HepG2 (cell line): ENCODE measurements around the gene LAMP2. TPM values are rescaled to one million over a fixed set of nuclear protein-coding genes. Genes with fewer than 3 reads are reported as not detected.

Source experiments
- ATRX ChIP-seq: sonication (generic); formaldehyde crosslinking; IDR thresholded peaks from 2 replicates; pipeline ENCODE4 v1.4.0; 2020; ENCODE audit warnings: missing genetic modification reagents, borderline replicate concordance
- CCAR2 ChIP-seq: fragments of 200-400 bp; formaldehyde crosslinking; optimal IDR thresholded peaks from 2 replicates; pipeline ENCODE3; 2018; ENCODE audit warnings: low read depth, mild to moderate bottlenecking, low read length, moderate library complexity
- FOXK1 ChIP-seq: sonication (generic); formaldehyde crosslinking; IDR thresholded peaks from 2 replicates; pipeline ENCODE4 v1.4.0; 2020; ENCODE audit warnings: low read depth, missing genetic modification reagents, borderline replicate concordance
- POGZ ChIP-seq: sonication (generic); formaldehyde crosslinking; IDR thresholded peaks from 2 replicates; pipeline ENCODE4 v1.4.0; 2020; ENCODE audit warnings: mild to moderate bottlenecking, missing genetic modification reagents
- SAP130 ChIP-seq: IDR thresholded peaks from 2 replicates; pipeline ENCODE4 v1.6.1; 2016; ENCODE audit warnings: low read depth
- ZBTB7A ChIP-seq: sonication (generic); formaldehyde crosslinking; IDR thresholded peaks from 2 replicates; pipeline ENCODE4 v1.8.0; 2022; ENCODE audit warnings: mild to moderate bottlenecking, missing genetic modification reagents
- ZFP91 ChIP-seq: sonication (generic); formaldehyde crosslinking; IDR thresholded peaks from 2 replicates; pipeline ENCODE4 v1.9.0; 2022; ENCODE audit warnings: missing genetic modification reagents, mild to moderate bottlenecking, borderline replicate concordance
- ZNF17 ChIP-seq: sonication (generic); formaldehyde crosslinking; IDR thresholded peaks from 2 replicates; pipeline ENCODE4 v1.5.0; 2020; ENCODE audit warnings: mild to moderate bottlenecking, missing genetic modification reagents
- ZNF746 ChIP-seq: sonication (generic); formaldehyde crosslinking; IDR thresholded peaks from 2 replicates; pipeline ENCODE4 v1.8.0; 2022; ENCODE audit warnings: mild to moderate bottlenecking, missing genetic modification reagents
- ZNF772 ChIP-seq: sonication (generic); formaldehyde crosslinking; IDR thresholded peaks from 2 replicates; pipeline ENCODE4 v1.5.0; 2020; ENCODE audit warnings: mild to moderate bottlenecking, missing genetic modification reagents
- ZNF792 ChIP-seq: IDR thresholded peaks from 2 replicates; pipeline ENCODE4 v1.6.1; 2016
- polyA plus RNA-seq, 8 experiments: library from polyadenylated mRNA; depleted of rRNA in 3 of 8; stranded (reverse) in 7 of 8; unstranded in 1 of 8; fragments of >200 nt; fragmentation: Illumina TruSeq in 4 of 8; extraction: Trizol in 4 of 8; gene quantifications; 2 replicates each; pipeline versions ENCODE4 v1.2.1 to v1.2.3, GENCODE V29; 2011 to 2016; ENCODE audit warnings: low read depth in 4 of 8, missing spikeins in 1 of 8, mixed read lengths in 1 of 8; ENCODE audit not compliant: insufficient read depth in 1 of 8
- total RNA-seq, 5 experiments: library from RNA; depleted of rRNA; stranded (reverse); fragments of >200 nt; fragmentation: Illumina TruSeq; extraction: Trizol; gene quantifications; 2 replicates each; pipeline ENCODE4 v1.2.3, GENCODE V29; 2016; ENCODE audit warnings: low read depth in 1 of 5
- TF ChIP-seq, protein P1 (sequence below): sonication (generic); formaldehyde crosslinking; IDR thresholded peaks from 2 replicates; pipeline ENCODE4 v1.4.0; 2020; ENCODE audit warnings: missing genetic modification reagents, mild to moderate bottlenecking, borderline replicate concordance
- TF ChIP-seq, protein P2 (sequence below): sonication (generic); formaldehyde crosslinking; IDR thresholded peaks from 2 replicates; pipeline ENCODE4 v1.5.1; 2020; ENCODE audit warnings: mild to moderate bottlenecking, missing genetic modification reagents, moderate library complexity
- TF ChIP-seq, protein P3 (sequence below): IDR thresholded peaks from 2 replicates; pipeline ENCODE4 v1.4.0; 2020; ENCODE audit warnings: mild to moderate bottlenecking, missing genetic modification reagents

LAMP2 gene
- total and polyA plus RNA-seq, 2 of the 13 experiments (the other 11 are each of a cell fraction or from before 2014, with no cell fraction given): 127 to 170 TPM

DNA sequence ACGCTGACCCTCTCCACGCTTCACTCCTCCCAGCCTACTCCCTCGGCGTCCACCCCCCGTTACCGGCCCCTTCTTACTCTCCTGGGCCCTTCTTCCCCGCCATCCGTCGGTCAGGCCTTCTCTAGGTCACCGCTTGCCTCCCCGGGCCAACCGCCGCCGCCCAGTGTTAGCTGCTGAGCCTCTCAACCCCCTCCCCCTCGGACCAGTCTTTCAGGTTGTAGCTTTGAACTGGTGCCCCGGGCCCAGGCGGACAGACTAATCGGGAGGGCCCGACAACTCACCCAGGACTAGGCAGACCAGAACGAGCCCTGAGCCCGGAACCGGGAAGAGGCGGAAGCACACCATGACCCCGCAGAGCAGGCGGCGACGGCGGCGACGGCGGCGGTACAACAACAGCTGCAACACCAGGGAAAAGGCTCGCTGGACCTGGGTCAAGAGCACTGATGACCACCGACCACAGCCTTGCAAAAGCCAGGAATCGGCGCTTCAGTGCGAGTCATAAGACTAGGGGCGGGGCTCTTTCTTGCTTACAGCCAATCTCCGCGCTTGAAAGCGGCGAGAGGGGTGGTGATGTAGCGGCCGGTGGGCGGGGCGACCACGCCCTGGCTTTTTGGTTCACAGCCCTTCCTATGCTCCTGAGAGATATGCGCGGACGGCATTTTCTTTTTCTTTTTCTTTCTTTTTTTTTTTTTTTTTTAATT is at the start of gene LAMP2 (continued):
- TF ChIP-seq ZNF746 (CRISPR knock-in tag) (no peak), ATRX (no peak), POGZ (CRISPR knock-in tag) (peak; percentile 58; the same call in 1 of the 2 replicates), ZFP91 (CRISPR knock-in tag) (peak; percentile 57; the same call in 1 of the 2 replicates), ZNF792 (peak; percentile 46; the same call in 1 of the 2 replicates), SAP130 (CRISPR knock-in tag) (peak; percentile 82), FOXK1 (CRISPR knock-in tag) (peak; percentile 29; the same call in 1 of the 2 replicates), ZNF772 (CRISPR knock-in tag) (peak; percentile 51; the same call in 1 of the 2 replicates), ZBTB7A (0 out of 2 replicates have a peak, but pooled peaks have one; percentile 30), ZNF17 (CRISPR knock-in tag) (no peak), CCAR2 (no peak)
- TF ChIP-seq, protein P1, sequence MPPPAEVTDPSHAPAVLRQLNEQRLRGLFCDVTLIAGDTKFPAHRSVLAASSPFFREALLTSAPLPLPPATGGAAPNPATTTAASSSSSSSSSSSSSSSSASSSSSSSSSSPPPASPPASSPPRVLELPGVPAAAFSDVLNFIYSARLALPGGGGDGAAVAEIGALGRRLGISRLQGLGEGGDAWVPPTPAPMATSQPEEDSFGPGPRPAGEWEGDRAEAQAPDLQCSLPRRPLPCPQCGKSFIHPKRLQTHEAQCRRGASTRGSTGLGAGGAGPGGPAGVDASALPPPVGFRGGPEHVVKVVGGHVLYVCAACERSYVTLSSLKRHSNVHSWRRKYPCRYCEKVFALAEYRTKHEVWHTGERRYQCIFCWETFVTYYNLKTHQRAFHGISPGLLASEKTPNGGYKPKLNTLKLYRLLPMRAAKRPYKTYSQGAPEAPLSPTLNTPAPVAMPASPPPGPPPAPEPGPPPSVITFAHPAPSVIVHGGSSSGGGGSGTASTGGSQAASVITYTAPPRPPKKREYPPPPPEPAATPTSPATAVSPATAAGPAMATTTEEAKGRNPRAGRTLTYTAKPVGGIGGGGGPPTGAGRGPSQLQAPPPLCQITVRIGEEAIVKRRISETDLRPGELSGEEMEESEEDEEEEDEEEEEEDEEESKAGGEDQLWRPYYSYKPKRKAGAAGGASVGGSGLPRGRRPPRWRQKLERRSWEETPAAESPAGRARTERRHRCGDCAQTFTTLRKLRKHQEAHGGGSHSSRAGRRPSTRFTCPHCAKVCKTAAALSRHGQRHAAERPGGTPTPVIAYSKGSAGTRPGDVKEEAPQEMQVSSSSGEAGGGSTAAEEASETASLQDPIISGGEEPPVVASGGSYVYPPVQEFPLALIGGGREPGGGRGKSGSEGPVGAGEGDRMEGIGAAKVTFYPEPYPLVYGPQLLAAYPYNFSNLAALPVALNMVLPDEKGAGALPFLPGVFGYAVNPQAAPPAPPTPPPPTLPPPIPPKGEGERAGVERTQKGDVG: no peak
- TF ChIP-seq, protein P2, sequence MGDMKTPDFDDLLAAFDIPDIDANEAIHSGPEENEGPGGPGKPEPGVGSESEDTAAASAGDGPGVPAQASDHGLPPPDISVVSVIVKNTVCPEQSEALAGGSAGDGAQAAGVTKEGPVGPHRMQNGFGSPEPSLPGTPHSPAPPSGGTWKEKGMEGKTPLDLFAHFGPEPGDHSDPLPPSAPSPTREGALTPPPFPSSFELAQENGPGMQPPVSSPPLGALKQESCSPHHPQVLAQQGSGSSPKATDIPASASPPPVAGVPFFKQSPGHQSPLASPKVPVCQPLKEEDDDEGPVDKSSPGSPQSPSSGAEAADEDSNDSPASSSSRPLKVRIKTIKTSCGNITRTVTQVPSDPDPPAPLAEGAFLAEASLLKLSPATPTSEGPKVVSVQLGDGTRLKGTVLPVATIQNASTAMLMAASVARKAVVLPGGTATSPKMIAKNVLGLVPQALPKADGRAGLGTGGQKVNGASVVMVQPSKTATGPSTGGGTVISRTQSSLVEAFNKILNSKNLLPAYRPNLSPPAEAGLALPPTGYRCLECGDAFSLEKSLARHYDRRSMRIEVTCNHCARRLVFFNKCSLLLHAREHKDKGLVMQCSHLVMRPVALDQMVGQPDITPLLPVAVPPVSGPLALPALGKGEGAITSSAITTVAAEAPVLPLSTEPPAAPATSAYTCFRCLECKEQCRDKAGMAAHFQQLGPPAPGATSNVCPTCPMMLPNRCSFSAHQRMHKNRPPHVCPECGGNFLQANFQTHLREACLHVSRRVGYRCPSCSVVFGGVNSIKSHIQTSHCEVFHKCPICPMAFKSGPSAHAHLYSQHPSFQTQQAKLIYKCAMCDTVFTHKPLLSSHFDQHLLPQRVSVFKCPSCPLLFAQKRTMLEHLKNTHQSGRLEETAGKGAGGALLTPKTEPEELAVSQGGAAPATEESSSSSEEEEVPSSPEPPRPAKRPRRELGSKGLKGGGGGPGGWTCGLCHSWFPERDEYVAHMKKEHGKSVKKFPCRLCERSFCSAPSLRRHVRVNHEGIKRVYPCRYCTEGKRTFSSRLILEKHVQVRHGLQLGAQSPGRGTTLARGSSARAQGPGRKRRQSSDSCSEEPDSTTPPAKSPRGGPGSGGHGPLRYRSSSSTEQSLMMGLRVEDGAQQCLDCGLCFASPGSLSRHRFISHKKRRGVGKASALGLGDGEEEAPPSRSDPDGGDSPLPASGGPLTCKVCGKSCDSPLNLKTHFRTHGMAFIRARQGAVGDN (CRISPR knock-in tag): peak; percentile 74
- TF ChIP-seq, protein P3, sequence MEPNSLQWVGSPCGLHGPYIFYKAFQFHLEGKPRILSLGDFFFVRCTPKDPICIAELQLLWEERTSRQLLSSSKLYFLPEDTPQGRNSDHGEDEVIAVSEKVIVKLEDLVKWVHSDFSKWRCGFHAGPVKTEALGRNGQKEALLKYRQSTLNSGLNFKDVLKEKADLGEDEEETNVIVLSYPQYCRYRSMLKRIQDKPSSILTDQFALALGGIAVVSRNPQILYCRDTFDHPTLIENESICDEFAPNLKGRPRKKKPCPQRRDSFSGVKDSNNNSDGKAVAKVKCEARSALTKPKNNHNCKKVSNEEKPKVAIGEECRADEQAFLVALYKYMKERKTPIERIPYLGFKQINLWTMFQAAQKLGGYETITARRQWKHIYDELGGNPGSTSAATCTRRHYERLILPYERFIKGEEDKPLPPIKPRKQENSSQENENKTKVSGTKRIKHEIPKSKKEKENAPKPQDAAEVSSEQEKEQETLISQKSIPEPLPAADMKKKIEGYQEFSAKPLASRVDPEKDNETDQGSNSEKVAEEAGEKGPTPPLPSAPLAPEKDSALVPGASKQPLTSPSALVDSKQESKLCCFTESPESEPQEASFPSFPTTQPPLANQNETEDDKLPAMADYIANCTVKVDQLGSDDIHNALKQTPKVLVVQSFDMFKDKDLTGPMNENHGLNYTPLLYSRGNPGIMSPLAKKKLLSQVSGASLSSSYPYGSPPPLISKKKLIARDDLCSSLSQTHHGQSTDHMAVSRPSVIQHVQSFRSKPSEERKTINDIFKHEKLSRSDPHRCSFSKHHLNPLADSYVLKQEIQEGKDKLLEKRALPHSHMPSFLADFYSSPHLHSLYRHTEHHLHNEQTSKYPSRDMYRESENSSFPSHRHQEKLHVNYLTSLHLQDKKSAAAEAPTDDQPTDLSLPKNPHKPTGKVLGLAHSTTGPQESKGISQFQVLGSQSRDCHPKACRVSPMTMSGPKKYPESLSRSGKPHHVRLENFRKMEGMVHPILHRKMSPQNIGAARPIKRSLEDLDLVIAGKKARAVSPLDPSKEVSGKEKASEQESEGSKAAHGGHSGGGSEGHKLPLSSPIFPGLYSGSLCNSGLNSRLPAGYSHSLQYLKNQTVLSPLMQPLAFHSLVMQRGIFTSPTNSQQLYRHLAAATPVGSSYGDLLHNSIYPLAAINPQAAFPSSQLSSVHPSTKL (CRISPR knock-in tag): peak; percentile 33; the same call in 1 of the 2 replicates
